NCI-H748 (cell line): ENCODE measurements around the gene SMTN.
A peak's percentile ranks its signal among the peaks of the same experiment; 100 is the strongest.

ENCODE experiments used
- DNase-seq: peaks from one replicate; lab custom pipeline; 2025; ENCODE audit not compliant: unreplicated experiment; lab: John Stamatoyannopoulos, UW

The SMTN gene

DNA sequence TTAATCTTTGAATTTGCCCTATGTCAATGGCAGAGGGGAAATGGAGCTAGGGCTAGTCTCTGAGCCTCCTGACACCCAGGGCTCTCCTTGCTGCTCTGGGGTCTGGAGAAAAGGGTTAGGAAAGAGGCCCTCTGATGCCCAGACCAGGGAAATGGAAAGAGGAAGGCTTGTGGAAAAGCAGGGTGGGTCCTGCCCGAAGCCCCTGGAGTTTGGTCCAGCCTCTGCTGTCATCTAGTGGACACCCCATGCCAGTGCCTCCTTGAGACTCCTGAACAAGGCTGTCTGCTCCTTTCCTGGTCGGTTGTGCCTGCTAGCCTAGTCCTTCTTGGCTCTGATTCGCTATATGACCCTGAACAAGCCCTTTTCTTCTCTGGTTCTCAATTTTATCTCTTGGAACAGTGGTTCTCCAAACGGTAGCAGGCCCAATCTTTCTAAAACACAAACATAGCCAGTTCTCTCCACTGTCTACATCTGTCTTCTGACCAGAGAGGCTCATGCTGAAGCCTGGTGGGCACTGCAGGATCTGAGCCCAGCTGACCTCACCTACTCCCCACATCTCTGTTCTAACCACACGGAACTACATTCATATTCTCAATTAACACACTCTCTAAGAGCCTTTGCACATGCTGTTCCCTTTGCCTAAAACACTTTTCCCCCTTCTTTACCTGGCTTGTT is 68.0 kb downstream of the SMTN start:
- peak; percentile 65 for DNase-seq

DNA sequence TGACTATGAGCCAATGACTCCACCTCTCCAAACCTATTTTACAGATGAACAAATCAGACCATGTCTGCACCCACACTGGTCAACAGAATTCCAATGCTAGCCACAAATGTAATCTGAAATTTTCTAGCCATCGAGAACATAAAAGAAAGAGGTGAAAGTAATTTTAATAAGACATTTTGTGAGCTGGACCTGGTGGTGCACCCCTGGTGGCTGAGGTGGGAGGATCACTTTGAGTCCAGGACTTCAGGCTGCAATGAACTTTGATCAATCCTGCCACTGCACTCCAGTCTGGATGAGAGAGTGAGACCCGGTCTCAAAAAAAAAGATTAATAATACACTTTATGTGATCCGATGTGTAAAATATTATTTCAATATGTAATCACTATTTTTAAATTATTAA is 69.5 kb downstream of the SMTN start:
- DNase-seq, result no peak

DNA sequence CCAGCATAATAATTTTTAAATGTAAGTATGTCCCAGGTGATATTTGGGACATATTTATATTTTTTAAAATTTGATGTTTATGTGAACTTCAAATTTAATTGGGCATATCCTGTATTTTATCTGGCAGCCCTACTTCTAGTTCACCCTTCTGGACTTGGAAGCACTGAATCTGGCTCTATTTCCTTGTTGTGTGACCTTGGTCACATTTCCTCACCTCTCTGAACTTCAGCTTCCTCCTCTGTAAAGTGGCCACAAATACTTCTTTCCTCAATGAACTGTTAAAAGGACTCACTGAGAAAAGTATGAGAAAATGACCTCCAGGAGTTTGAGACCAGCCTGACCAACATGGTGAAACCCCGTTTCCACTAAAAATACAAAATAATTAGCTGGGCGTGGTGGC is 70.8 kb downstream of the SMTN start:
- no peak for DNase-seq

DNA sequence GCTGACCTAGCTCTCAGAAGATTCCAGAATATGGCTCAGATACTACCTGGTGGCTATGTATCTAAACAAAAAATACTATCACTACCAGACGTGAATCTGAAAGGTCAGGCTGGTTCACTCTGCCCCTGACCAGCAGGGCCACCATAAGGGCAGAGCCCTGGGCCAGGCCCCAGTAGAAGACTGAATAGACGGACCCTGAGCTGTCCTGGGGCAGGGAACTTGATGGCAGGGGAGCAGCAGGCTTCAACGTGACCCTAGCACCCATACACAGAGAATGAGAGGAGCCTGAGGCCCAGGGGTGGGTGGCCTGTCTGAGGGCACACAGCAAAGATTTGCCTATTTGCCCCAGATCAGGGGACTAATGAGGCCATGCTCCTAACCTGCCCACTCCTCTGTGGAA is 72.2 kb downstream of the SMTN start:
- DNase-seq, result no peak
